KOPT-K1 (cell line): ENCODE measurements around the gene MED25.
"Not testable (repeated sequence)": the region's sequence is repeated elsewhere in the genome, so short reads cannot be mapped to it uniquely, and the experiment has no call there.

ENCODE experiments used
- H3K27ac ChIP-seq: fragments of 200-600 bp; sonication (generic); 2 replicates; pipeline ENCODE4 v1.5.1; 2016; ENCODE audit warnings: antibody characterized with exemption, mild to moderate bottlenecking, low read depth, low read length; ENCODE audit not compliant: poor library complexity, severe bottlenecking
- H3K36me3 ChIP-seq: fragments of 200-600 bp; sonication (generic); 2 replicates; pipeline ENCODE4 v1.5.1; 2017; ENCODE audit warnings: antibody characterized with exemption, mild to moderate bottlenecking, low read length, moderate library complexity; ENCODE audit not compliant: insufficient read depth
- H3K9me3 ChIP-seq: fragments of 200-600 bp; sonication (generic); 2 replicates; pipeline ENCODE4 v1.5.1; 2017; ENCODE audit warnings: antibody characterized with exemption, low read length, mild to moderate bottlenecking; ENCODE audit not compliant: insufficient read depth, poor library complexity, severe bottlenecking

MED25 gene

DNA sequence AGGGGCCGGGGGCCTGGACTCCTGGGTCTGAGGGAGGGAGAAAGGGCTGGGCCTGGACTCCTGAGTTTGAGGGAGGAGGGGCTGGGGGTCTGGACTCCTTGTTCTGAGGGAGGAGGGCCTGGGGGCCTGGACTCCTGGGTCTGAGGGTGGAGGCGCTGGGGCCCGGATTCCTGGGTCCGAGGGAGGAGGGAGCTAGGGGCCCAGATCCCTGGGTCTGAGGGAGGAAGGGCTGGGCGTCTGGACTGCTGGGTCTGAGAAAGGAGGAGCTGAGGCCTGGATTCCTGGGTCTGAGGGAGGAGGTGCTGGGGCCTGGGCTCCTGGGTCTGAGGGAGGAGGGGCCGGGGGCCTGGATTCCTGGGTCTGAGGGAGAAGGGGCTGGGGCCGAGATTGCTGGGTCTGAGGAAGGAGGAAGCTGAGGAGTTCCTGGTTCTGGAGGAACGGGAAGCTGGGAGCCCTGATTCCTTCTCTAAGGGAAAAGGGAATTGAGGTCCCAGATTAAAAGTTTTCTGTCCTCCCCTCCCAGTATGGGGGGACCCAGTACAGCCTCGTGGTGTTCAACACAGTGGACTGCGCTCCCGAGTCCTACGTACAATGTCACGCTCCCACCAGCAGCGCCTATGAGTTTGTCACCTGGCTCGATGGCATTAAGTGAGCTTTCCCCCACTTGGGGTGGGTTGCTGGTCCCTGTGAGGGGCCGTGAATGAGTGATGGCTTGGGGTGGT lies 721 bp downstream of the MED25 start:
- H3K27ac ChIP-seq: peak overlapping the region; percentile 74
- peaks cover 22% of the 10 kb centered on the region; the same call in 1 of the 2 replicates for H3K36me3 ChIP-seq
- H3K9me3 ChIP-seq: no peaks in the 10 kb centered on the region

DNA sequence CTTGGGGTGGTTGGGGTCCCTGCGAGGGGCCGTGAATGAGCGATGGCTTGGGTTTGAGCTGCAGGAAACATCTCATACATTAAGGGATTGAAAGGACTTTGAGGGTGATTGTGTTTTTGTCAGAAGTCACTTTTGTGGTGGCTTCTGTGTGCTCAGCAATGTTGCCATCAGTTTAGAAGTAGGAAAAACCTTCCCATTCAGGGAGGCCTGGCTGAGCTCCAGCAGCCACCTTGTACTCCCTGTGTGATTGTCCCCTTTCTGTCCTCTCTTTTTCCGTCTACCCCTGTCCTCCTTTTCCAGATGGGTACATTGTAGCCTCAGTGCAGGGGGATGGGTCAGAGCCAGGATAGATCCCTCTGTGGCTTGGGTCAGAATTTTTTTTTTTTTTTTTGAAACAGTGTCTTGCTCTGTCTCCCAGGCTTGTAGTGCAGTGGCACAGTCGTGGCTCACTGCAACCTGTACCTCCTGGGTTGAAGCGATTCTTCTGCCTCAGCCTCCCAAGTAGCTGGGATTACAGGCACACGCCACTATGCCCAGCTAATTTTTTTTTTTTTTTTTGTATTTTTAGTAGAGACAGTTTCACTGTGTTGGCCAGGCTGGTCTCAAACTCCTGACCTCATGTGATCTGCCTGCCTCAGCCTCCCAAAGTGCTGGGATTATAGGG lies 1.5 kb downstream of the MED25 start:
- Histone ChIP-seq H3K36me3 (peaks cover 30% of the 10 kb centered on the region; the same call in 1 of the 2 replicates), H3K27ac (peak overlapping the region; percentile 74)
- H3K9me3 ChIP-seq: not testable (repeated sequence)

DNA sequence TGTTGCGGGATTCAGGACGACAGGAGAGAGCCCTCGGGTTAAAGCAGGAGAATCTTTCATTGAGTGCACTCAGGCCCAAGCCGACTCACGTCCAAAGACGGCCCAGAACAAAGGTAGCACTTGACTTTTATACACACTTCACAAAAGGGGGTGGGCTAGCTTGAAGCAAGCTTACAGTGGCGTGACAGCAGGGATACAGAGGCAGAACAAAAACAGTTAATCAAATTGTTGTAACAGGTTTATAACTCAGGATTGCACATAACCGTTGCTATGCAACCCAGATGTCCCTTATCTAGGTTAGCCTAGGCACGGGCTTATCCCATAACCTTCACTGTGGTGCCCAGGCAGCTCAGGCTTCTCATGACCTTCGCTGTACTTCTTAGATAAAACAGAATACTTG lies 2.0 kb downstream of the MED25 start:
- Histone ChIP-seq H3K27ac (no peak overlapping the region), H3K36me3 (peaks cover 32% of the 10 kb centered on the region; the same call in 1 of the 2 replicates), H3K9me3 (no peaks in the 10 kb centered on the region)

DNA sequence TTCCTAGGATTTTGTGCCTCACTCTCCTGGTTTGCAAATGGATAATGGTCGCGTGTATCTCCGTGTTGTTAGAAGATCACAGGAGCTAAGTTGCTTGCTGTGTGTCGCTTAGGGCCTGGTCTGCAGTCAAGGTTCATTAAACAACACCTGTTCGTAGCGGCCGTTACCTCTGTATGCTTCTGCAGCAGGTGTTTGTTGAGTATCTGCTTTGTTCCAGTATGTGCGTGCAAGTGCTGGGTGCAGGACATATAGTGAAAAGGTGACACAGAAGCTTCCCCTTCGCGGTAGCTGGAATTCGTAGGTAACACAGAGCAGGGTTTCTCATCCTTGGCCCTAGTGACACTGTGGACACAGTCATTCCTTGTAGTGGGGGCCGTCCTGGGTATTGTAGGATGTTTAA lies 5.4 kb downstream of the MED25 start:
- no peak overlapping the region for H3K27ac ChIP-seq

DNA sequence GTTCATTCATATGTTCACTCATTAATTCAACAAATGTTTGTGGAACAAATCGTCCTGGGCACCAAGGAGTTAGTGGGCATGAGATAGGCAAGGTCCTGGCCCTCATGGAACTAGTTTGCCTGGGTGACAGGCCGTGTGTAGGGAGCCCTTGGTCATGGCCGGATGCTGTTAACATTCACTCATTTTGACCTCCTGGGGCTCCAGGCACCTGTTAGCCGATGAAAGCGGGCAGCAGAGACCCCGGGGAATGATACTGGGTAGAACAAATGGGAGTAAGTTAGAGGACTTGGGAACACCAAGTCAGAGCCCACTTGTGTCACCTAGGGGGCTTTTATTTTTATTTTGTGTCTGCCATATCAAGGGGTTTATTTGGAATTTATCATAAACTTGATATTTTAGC lies 6.6 kb downstream of the MED25 start:
- Histone ChIP-seq H3K36me3 (peaks cover 46% of the 10 kb centered on the region; the same call in 1 of the 2 replicates), H3K9me3 (no peaks in the 10 kb centered on the region), H3K27ac (no peak overlapping the region)

More for the DNA sequence above, 5.4 kb downstream of the MED25 start:
- Histone ChIP-seq H3K36me3 (peaks cover 41% of the 10 kb centered on the region; the same call in 1 of the 2 replicates), H3K9me3 (no peaks in the 10 kb centered on the region)

DNA sequence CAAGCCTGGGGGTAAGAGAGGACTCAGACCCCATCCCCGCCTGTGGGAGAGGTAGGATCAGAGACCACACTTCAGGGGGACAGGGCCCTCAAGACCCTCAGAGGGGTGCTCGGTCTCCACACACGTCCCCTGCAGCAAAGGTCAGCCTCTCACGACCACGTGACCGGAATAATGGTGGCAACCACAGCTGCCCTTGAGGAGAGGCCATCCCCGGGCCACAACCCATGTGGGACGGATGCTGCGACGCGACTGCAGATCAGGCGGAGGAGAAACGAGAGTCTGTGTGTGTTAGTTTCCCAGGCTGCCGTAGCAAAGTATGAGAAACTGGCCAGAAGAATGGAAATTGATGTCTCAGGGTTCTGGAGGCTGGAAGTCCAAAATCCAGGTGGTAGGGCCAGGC lies 8.9 kb downstream of the MED25 start:
- Histone ChIP-seq H3K9me3 (no peaks in the 10 kb centered on the region), H3K27ac (no peak overlapping the region), H3K36me3 (peaks cover 52% of the 10 kb centered on the region)

DNA sequence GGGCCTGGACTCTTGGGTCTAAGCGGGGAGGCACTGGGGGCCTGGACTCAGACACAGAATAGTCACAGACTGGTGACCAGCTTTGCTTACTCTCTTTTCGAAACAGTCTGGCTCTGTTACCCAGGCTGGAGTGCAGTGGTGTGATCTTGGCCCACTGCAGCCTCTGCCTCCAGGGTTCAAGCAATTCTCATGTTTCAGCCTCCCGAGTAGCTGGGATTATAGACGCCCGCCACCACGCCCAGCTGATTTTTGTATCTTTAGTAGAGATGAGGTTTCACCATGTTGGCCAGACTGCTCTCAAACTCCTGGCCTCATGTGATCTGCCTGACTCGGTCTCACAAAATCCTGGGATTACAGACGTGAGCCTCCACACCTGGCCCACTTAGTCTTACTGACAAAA lies 11.1 kb downstream of the MED25 start:
- no peak overlapping the region for H3K27ac ChIP-seq
- no peaks in the 10 kb centered on the region for H3K9me3 ChIP-seq
- peaks cover 57% of the 10 kb centered on the region for H3K36me3 ChIP-seq

DNA sequence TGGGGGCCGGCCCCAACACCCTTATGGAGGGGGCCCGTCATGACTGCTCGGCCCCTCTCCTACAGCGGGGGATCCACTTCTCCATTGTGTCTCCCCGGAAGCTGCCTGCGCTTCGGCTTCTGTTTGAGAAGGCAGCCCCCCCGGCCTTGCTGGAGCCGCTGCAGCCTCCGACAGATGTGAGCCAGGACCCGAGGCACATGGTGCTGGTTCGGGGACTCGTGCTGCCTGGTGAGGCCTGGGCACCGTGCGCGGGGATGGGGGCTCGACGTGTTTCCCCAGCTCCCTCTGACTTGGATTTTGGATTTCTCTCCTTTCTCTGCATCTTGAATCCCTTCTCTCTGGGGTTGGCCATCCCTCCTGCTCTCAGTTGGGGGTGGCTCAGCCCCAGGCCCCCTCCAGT lies 11.6 kb downstream of the MED25 start:
- H3K9me3 ChIP-seq: no peaks in the 10 kb centered on the region
- peaks cover 57% of the 10 kb centered on the region for H3K36me3 ChIP-seq
- H3K27ac ChIP-seq: no peak overlapping the region

DNA sequence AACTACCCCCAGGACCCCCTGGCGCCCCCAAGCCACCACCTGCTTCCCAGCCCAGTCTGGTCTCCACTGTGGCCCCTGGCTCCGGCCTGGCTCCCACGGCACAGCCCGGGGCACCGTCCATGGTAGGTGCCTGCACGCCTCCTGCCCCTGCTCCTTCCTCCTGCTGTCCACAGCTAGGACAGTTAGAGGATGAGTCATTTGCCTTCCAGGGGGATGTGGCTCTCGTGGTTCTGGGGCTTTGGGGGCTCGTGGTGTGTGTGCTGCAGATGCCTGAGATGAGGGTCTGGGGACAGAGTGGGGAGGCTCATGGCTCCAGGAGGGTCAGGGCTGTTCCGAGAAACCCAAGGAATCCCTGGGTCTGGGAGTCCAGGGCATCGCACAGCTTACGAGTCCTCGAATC lies 12.7 kb downstream of the MED25 start:
- Histone ChIP-seq H3K36me3 (peaks cover 67% of the 10 kb centered on the region), H3K27ac (no peak overlapping the region), H3K9me3 (no peaks in the 10 kb centered on the region)

DNA sequence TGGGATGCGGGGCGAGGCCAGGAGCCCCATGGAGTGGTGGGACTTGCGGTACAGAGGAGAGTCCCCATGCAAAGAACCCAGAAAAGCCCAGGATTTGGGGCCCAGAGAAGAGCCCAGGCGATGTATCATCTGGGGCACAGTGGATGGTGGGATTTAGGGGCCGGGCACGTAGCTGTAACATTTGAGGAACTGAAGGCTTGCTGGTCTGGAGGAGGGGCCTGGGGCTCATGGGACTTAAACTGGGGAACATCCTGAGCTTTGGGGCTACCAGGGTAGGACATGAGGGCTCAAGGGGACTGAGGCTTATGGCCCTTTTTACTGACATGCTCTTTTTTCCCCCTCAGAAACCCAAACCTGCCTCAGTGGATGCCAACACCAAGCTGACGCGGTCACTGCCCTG lies 13.5 kb downstream of the MED25 start:
- Histone ChIP-seq H3K9me3 (no peaks in the 10 kb centered on the region), H3K27ac (no peak overlapping the region), H3K36me3 (peaks cover 75% of the 10 kb centered on the region)

DNA sequence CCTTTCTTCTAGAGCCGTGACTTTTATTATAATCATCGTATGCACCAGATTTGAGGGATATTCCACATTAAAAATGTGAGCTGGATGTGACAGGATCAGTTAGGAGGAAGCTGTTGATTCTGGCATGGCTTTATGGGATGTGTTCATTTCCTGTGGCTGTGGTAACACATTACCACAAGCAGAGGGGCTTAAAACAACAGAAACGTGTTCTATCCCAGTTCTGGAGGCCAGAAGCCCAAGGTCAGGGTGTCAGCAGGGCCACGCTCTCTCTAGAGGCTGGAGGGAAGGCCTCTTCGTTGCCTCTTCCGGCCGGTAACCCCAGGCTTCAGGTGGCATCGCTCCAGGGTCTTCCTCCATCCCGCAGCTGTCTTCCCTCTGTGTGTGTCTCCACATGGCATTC lies 14.5 kb downstream of the MED25 start:
- peak overlapping the region; percentile 47 for H3K27ac ChIP-seq
- peaks cover 76% of the 10 kb centered on the region for H3K36me3 ChIP-seq
- H3K9me3 ChIP-seq: no peaks in the 10 kb centered on the region

DNA sequence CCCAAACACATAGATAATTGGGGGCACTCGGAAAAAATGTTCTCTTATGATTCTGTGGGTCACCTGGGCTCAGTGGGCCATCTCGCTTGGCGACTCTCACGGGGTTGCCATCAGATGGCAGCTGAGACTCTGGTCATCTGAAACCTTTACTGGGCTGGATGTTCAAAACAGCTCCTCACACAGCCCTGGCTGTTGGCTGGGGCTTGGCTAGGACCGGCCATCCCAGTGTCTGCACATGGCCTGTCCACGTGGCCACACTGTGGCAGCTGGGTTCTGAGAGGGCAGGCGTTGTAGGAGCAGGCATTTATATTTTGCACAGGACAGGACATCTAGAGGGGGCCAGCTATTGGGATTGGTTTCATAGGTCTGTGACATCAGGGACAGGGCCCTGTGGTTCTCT lies 15.5 kb downstream of the MED25 start:
- Histone ChIP-seq H3K27ac (no peak overlapping the region), H3K36me3 (peaks cover 86% of the 10 kb centered on the region), H3K9me3 (no peaks in the 10 kb centered on the region)

DNA sequence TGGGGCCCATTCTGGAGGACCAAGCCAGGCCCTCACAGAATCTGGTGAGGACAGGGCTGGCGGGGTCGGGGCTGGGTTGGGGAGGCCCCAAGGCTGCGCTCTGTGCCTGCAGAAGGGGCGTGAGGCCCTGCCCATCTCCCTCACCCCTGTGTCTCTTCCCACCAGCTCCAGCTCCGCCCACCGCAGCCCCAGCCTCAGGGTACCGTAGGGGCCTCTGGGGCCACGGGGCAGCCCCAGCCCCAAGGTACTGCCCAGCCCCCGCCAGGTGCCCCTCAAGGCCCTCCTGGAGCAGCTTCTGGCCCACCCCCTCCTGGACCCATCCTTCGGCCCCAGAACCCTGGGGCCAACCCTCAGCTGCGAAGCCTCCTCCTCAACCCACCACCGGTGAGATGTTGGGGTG lies 17.5 kb downstream of the MED25 start:
- H3K9me3 ChIP-seq: no peaks in the 10 kb centered on the region
- H3K36me3 ChIP-seq: peaks cover 97% of the 10 kb centered on the region
- H3K27ac ChIP-seq: no peak overlapping the region

DNA sequence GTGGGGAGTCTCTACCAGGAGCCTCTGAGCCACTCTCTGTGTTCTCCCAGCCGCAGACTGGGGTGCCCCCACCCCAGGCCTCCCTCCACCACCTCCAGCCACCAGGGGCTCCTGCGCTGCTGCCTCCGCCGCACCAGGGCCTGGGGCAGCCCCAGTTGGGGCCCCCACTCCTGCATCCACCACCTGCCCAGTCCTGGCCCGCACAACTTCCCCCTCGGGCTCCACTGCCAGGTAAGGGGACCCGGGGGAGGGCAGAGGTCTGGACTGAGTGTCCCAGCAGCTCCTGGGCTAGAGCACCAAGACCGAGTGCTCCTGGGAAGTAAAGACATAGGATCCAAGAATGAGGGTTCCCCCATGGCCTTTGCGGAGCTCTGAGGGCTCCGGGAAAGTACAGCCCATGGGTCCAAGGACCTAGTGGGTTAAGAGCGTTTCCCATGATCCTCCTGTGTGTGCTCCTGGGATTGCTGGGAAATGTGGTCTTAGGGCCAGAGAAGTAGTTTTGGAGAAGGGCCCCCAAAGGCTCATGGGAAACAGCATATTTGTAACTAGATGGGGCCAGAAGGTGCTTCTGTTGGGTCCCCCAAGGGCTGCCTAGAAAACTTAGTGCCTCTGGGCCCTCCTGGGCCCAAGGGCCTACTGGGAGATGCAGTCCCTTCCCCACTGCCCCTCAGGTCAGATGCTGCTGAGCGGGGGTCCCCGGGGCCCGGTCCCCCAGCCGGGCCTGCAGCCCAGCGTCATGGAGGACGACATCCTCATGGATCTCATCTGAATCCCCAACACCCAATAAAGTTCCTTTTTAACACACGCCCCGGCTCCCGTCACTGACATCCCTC lies 18.3 kb downstream of the MED25 start:
- Histone ChIP-seq H3K36me3 (peaks cover 95% of the 10 kb centered on the region), H3K27ac (no peak overlapping the region), H3K9me3 (no peaks in the 10 kb centered on the region)

DNA sequence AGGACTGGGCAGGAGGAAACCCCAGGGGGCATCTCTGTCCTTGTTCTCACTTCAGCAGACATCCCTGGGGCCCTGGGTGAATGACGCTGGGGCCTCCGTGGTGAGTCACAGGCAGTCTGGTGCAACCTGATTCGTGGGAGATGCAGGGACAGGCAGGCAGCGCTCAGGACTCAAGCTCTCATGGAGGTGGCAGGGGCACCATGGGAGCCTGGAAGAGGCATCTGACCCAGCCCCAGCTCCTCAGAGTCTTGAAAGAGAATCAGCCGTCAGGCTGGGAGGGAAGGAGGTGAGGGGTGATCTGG lies 18.9 kb downstream of the MED25 start:
- Histone ChIP-seq H3K36me3 (peaks cover 89% of the 10 kb centered on the region), H3K27ac (no peak overlapping the region), H3K9me3 (no peaks in the 10 kb centered on the region)
